HG03520 (cell line): ENCODE data around the gene XYLT2.
A peak's percentile ranks its signal among the peaks of the same experiment; 100 is the strongest.
"Not testable (repeated sequence)": the region's sequence is repeated elsewhere in the genome, so short reads cannot be mapped to it uniquely, and the experiment has no call there.

Experiments
- ATAC-seq: cut with Tn5 transposase; IDR thresholded peaks from one replicate; pipeline ENCODE4 v1.9.1; 2021; ENCODE audit warnings: mild to moderate bottlenecking, moderate library complexity; ENCODE audit not compliant: unreplicated experiment

Gene XYLT2

DNA sequence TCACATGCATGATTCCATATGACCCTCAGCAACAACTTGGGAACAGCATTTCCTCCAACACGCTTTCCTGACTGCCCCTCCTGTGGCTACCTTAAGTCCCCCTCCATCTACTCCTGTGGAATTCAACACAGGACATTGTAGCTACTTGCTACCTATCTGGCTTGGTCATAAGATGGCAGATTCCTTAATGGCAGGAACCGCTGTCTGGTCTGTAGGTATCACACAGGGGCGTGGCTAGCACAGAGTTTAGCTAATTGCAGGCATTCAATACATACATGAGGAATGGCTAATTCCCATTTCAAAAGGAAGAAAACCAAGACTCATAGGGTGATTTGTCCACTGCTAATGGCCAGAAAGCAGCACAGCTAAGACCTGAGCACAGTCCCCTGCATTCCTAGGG lies 42.8 kb downstream of the XYLT2 start:
- ATAC-seq: no peak

DNA sequence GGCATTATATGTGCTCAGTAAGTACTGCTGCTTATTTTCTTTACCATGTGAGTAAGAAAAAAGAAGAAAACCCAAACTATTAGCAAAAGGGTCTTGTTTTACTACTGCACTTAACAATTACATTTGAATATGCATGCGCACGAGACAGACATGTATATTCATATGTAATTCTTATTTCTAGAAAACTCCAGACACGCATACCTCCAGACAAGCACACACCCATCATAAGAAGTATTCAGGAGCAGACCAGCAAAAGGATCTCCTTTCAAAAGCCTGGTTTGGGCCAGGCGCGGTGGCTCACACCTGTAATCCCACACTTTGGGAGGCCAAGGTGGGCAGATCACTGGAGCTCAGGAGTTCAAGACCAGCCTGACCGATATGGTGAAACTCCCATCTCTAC lies 43.6 kb downstream of the XYLT2 start:
- no peak for ATAC-seq

DNA sequence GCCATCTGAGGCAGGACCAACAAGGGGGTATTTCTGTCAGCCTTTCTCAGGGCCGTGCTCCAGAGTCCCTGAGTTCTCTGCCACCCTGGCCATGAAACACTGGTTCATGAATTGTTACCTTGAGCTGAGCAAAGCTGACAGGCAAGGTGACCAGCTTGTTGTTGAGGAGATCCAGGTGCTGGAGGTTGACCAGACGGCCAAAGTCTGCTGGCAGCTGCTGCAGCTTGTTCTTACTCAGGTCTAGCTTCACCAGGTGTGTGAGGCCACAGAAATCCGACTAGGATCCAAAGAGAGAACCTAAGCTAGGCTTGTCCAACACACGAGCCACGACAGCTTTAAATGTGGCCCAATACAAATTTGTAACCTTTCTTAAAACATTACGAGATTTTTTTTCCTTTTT lies 46.7 kb downstream of the XYLT2 start:
- no peak for ATAC-seq

DNA sequence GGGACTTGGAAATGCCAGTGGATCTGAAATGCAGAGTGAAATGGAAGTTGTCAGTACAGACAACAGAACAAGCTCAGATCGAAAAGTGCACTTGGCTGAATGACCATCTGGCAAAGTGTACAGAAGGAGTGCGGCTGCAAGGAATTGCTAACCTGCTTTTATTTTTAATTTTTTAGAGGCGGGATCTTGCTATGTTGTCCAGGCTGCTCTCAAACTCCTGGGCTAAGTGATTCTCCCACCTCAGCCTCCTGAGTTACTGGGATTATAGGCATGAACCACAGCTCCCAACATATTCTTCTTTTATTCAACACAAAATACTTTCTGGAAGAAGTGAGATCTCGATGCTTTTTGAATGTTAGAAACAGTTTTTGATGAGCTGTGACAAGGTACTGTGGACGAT lies 47.8 kb downstream of the XYLT2 start:
- no peak for ATAC-seq

DNA sequence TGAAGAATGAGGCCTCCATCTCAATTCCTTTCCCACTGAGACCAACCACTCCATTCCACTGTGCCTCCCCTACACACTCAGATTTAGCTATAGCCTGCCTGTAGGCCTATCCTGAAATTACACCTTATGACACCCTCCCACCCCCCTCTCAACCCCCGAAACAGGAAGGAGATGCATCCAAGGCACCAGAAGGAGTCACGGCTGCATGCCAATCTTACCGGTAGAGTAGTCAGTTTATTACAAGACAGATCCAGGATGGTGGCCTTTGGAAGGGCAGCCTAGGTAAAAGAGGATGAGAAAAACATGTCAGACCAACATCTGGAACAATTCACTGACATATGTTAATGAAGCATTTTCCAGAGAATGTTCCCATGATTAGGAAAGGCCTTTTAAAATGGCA lies 48.8 kb downstream of the XYLT2 start:
- ATAC-seq: no peak

DNA sequence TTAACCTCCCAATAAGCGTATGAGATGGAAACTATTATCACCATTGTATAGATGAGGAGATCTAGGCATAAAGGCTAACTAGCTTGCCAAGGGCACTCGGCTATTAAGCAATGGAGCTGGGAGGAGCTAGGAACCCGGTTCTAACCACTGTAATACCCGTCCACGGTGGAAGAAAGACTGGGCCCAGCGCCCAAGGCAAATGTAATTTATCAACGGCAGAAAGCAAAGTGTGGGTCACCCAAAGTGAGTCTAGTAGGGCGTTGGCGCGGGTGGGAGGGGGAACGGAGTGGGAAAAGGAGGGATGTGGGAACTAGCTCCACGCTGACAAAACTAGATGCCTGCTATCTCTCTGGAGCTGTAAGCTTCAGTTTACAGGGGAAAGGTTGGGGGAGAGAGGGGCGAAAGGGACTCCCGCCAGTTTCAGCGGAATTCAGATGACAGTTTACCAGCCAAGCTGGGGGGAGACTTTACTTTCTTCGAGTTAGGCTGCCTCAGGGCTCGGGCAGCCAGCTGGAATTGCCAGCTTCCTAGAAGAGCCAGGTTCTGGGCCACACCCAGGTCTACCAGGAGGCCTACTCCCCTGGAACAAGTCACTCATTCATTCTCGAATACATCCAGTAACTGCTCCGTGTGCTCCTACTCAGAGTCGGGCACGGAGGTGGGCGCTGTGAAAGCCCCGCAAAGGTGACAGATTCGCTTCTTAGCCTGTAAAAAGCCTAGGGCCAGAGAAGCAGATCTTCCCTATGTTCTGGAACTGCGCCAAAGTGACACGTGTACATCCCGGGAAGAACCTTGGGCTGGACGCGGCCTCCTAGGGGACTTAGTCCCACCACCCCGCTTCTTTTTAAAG lies 50.6 kb downstream of the XYLT2 start:
- no peak for ATAC-seq

DNA sequence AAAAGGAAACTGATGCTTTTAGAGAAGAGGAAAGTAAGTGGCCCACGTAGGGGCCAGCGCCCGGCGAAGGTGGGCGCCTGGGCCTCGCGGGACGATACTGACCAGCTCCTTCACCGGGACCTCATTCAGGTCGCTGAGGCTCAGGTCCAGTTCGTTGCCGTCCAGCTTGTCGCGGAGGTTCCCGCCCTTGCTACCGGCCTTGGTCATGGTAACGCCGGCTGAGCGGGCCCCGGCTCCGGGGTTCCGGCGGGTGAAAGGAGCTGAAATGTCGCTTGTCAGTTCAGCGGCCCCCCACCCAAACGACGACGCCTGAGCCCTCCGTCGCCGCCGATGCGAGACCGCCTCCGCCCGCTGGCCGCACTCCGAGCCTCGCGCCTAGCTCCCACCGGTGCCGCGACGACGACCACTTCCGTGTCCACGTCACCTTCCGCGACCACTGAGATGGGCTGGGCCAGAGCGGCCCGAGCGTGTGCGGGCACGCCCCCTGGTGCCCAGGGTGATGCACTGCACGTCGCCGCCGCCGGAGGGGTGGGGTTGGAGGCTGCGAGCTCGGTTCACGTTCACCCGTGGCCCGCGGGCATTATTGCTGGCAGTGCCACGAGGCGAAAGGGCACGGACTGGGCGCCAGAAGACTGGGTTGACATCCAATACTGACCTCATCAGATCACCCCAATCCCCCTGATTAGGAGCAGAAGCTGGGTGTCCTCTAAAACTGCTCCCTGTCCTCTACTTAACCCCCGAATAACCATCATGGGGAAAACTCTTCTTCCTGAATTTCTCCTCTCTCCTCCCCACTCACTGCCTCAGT lies 51.4 kb downstream of the XYLT2 start, which contains the start of gene LRRC59:
TSS of gene LRRC59 (minus strand) at position 413 of the 808 bp plus-strand sequence. CDS start at position 207, 206 bp downstream.
- peak; percentile 87 for ATAC-seq

DNA sequence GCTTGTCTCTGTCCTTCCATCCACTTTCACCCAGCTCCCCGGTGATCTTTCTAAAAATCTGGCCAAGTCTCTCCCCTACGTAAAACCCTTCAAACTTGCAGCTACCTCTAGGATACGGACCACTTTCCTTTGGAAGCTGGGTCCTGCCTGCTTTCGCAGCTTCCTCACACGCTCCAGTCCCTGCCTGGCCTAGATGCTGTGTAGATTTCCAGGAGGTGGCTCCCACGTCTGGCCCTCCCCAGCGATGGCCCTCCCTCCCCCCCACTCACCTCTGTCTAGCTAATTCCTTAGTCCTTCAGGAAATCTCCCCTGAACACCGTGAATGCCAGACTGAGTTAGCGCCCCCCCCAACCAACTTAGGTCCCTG lies 52.0 kb downstream of the XYLT2 start:
- no peak for ATAC-seq

DNA sequence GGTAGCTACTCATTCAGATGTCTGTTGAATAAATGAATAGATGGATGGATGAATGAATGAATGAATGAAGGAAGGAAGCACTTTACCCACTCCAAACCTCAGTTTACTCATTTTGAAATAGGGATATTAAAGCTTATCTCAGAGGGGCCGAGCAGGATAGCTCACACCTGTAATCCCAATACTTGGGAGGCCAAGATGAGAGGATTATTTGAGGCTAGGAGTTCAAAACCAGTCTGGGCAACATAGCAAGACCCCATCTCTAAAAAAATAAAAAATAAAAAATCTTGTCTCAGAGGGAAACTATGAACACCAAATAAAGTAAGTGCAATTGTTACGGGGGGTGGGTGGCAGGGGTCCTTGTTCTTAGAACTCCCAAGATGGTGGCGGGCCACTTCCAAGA lies 52.7 kb downstream of the XYLT2 start:
- not testable (repeated sequence) for ATAC-seq

DNA sequence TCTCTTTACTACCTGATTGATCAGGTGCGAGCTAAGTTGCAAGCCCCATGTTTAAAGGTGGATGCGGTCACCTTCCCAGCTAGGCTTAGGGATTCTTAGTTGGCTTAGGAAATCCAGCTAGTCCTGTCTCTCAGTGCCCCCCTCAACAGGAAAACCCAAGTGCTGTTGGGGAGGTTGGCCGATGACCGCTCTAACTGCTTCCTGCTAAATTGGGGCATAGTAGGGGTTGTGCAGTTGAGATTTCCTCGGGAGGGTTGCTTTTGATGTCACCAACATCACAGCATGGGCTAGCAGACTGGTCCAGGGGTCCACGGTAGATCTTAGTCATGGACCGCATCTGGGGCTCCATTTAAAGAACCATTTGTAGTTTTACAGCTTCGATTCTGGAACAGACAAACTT lies 53.7 kb downstream of the XYLT2 start:
- ATAC-seq: not testable (repeated sequence)

DNA sequence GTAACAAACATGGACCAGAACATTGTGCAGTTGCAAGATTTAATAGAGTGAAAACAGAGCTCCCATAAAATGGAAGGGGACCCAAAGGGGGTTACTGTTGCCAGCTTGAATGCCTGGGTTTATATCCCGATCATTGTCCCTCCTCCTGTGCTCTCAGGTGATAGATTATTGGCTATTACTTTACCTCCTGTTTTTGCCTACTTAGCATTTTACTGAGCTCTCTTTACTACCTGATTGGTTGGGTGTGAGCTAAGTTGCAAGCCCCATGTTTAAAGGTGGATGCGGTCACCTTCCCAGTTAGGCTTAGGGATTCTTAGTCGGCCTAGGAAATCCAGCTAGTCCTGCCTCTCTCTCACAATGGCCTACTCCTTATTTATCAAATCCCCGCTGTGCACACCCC lies 59.4 kb downstream of the XYLT2 start:
- not testable (repeated sequence) for ATAC-seq

DNA sequence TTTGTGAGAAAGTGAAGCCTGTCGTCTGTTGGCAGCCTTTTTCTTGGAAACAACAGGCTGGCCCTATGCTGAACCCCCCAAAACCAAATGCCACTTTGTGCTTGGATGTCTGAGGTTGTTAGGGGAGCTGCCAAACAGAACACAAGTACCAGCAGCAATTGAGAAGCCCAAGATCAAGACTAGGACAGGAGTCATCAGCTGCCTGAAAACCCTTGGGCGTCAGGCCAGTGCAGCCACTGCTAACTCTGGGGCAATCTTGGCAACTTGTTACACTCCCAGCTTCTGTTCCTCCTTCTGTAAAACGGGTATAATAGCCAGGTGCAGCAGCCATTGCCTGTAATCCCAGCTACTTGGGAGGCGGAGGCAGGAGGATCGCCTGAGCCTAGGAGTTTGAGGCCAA lies 60.7 kb downstream of the XYLT2 start:
- ATAC-seq: no peak

DNA sequence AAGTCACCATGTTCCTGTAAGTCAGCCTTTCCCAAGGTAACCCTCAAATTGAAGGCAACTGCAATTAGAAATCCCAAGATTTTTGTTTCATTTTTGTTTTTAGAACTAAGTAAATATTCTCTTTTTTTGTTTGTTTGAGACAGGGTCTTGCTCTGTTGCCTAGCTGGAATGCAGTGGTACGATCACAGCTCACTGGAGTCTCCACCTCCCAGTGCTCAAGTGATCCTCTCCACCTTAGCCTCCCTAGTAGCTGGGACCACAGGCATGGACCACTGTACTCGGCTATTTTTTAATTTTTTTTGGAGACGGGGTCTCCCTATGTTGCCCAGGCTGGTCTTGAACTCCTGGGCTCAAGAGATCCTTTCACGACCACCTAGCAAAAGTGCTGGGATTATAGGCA lies 62.0 kb downstream of the XYLT2 start:
- no peak for ATAC-seq
